HCT116 (cell line): ENCODE results near the gene KRTAP10-1. TPM values are rescaled to one million over a fixed set of nuclear protein-coding genes. Genes with fewer than 3 reads are reported as not detected.

Experiments
- ATAC-seq: fragments of 200-7000 bp; cut with Tn5 transposase; 2 replicates; pipeline ENCODE4 v1.9.1; 2020; ENCODE audit warnings: mild to moderate bottlenecking, moderate library complexity
- BruUV-seq: library from RNA; stranded (reverse); fragments of 400-500 nt; replicated peaks from 2 replicates; lab custom pipeline; 2021; lab: Mats Ljungman, UMichigan
- CTCF ChIA-PET: fragments of 300-600 bp; sonication (Branson Sonifier 250); formaldehyde crosslinking; loops from one replicate; lab custom pipeline; 2021; ENCODE audit warnings: antibody characterized with exemption; lab: Charles Lee
- POLR2A ChIA-PET: fragments of 300-600, 350-600 bp; sonication (Branson Sonifier 250); formaldehyde crosslinking; loops from one replicate; lab custom pipeline; 2021; ENCODE audit warnings: antibody characterized with exemption; lab: Charles Lee
- RAD21 ChIA-PET, 2 experiments: fragments of 300-600 bp; sonication (Branson Sonifier 250); formaldehyde crosslinking; loops; one replicate each; lab custom pipeline; 2023; ENCODE audit warnings: low total read pairs in 2 of 2; ENCODE audit not compliant: uncharacterized antibody in 2 of 2, unreplicated experiment in 2 of 2, low non-redundant PET in 1 of 2; lab: Charles Lee
- DNase-seq: peaks from one replicate; pipeline ENCODE4 v3.0.0-alpha.2; 2010; ENCODE audit warnings: low read depth, low spot score
- H2AFZ ChIP-seq: fragments of 200-600 bp; shearing (Covaris generic), sonication (generic); 2 replicates; pipeline ENCODE4 v1.6.1; 2017; ENCODE audit warnings: low read depth, mixed run types, mixed read lengths, antibody characterized with exemption, low read length; ENCODE audit not compliant: poor library complexity, severe bottlenecking
- H3K27ac ChIP-seq: 2 replicates; pipeline ENCODE4 v1.5.1; 2012; ENCODE audit warnings: low read depth, low read length
- H3K27me3 ChIP-seq: fragments of 200-600 bp; sonication (generic); 2 replicates; pipeline ENCODE4 v1.6.1; 2016; ENCODE audit warnings: mixed run types, low read length, mixed read lengths; ENCODE audit not compliant: insufficient read depth
- H3K36me3 ChIP-seq, 2 experiments: fragments of 200-500 bp in 1 of 2; fragments of 200-600 bp in 1 of 2; sonication (Bioruptor generic) in 1 of 2; sonication (generic) in 1 of 2; 2 replicates each; pipeline versions ENCODE4 v1.5.1 to v1.6.1; 2014 to 2016; ENCODE audit warnings: low read length in 2 of 2, inconsistent platforms in 1 of 2, mixed read lengths in 1 of 2, mixed run types in 1 of 2; ENCODE audit not compliant: insufficient read depth in 2 of 2, control insufficient read depth in 1 of 2
- H3K4me1 ChIP-seq, 2 experiments: fragments of 200-600 bp in 1 of 2; sonication (generic) in 1 of 2; 2 replicates each; pipeline versions ENCODE4 v1.5.1 to v1.6.1; 2012 to 2017; ENCODE audit warnings: low read length in 2 of 2, inconsistent platforms in 1 of 2, mild to moderate bottlenecking in 1 of 2, mixed read lengths in 1 of 2, mixed run types in 1 of 2, moderate library complexity in 1 of 2; ENCODE audit not compliant: insufficient read depth in 2 of 2, control insufficient read depth in 1 of 2
- H3K4me2 ChIP-seq: fragments of 200-600 bp; sonication (generic); 2 replicates; pipeline ENCODE4 v1.6.1; 2017; ENCODE audit warnings: mixed run types, low read length, mixed read lengths
- H3K4me3 ChIP-seq, 2 experiments: fragments of 200-600 bp in 1 of 2; sonication (generic) in 1 of 2; replicated peaks in 1 of 2; 2 replicates each; pipeline ENCODE4 v1.5.1; 2011 to 2016; ENCODE audit warnings: low read length in 2 of 2, control low read depth in 1 of 2, low read depth in 1 of 2, mild to moderate bottlenecking in 1 of 2, mixed read lengths in 1 of 2, mixed run types in 1 of 2
- H3K79me2 ChIP-seq: fragments of 200-600 bp; sonication (generic); 2 replicates; pipeline ENCODE4 v1.6.1; 2017; ENCODE audit warnings: mild to moderate bottlenecking, mixed run types, low read length, moderate library complexity, mixed read lengths; ENCODE audit not compliant: insufficient read depth
- H3K9ac ChIP-seq: fragments of 200-600 bp; sonication (generic); 2 replicates; pipeline ENCODE4 v1.6.1; 2016; ENCODE audit warnings: low read length, mixed read lengths
- H3K9me2 ChIP-seq: fragments of 200-600 bp; sonication (generic), shearing (Covaris generic); 2 replicates; pipeline ENCODE4 v1.6.1; 2017; ENCODE audit warnings: mixed run types, mild to moderate bottlenecking, moderate library complexity; ENCODE audit not compliant: insufficient read depth
- H3K9me3 ChIP-seq, 2 experiments: fragments of 200-500 bp in 1 of 2; fragments of 200-600 bp in 1 of 2; sonication (Bioruptor generic) in 1 of 2; sonication (generic) in 1 of 2; 2 replicates each; pipeline ENCODE4 v1.6.1; 2014 to 2017; ENCODE audit warnings: low read length in 2 of 2, mixed read lengths in 2 of 2, inconsistent platforms in 1 of 2, low read depth in 1 of 2, mild to moderate bottlenecking in 1 of 2, mixed run types in 1 of 2, moderate library complexity in 1 of 2; ENCODE audit not compliant: control insufficient read depth in 1 of 2, insufficient read depth in 1 of 2
- H4K20me1 ChIP-seq: fragments of 200-600 bp; sonication (generic), shearing (Covaris generic); 2 replicates; pipeline ENCODE4 v1.6.1; 2017; ENCODE audit warnings: mixed run types, mild to moderate bottlenecking, moderate library complexity; ENCODE audit not compliant: insufficient read depth
- CBX3 ChIP-seq: IDR thresholded peaks from 2 replicates; pipeline ENCODE4 v1.6.1; 2012; ENCODE audit warnings: low read depth
- CEBPB ChIP-seq: IDR thresholded peaks from 2 replicates; pipeline ENCODE4 v1.6.1; 2012; ENCODE audit warnings: low read depth
- ELF1 ChIP-seq: IDR thresholded peaks from 2 replicates; pipeline ENCODE4 v1.6.1; 2012; ENCODE audit warnings: low read depth, borderline replicate concordance
- EZH2 ChIP-seq: fragments of 200-600 bp; sonication (generic); IDR thresholded peaks from 2 replicates; pipeline ENCODE4 v1.6.1; 2017; ENCODE audit warnings: antibody characterized with exemption, mixed run types
- EZH2phosphoT487 ChIP-seq: fragments of 200-600 bp; IDR thresholded peaks from 2 replicates; pipeline ENCODE4 v1.6.1; 2018; ENCODE audit warnings: antibody characterized with exemption, borderline replicate concordance
- FOSL1 ChIP-seq: IDR thresholded peaks from 2 replicates; pipeline ENCODE4 v1.6.1; 2012; ENCODE audit warnings: low read depth
- POLR2A ChIP-seq: IDR thresholded peaks from 2 replicates; pipeline ENCODE4 v1.7.0; 2011; ENCODE audit warnings: borderline replicate concordance; ENCODE audit not compliant: insufficient read depth, insufficient read length; ENCODE audit errors: extremely low read depth
- RAD21 ChIP-seq: IDR thresholded peaks from 2 replicates; pipeline ENCODE4 v1.6.1; 2012; ENCODE audit warnings: low read depth, mild to moderate bottlenecking
- SP1 ChIP-seq: IDR thresholded peaks from 2 replicates; pipeline ENCODE4 v1.6.1; 2012; ENCODE audit warnings: low read depth
- SRF ChIP-seq: IDR thresholded peaks from 2 replicates; pipeline ENCODE4 v1.6.1; 2012; ENCODE audit warnings: low read depth
- intact Hi-C: fragments of 100-400 bp; cut with micrococcal nuclease; formaldehyde crosslinking; loops from 2 replicates; pipeline ENCODE4 v1.10.0; 2022
- total RNA-seq: library from RNA; stranded (reverse); gene quantifications from one replicate; pipeline ENCODE4 v1.2.1, GENCODE V29; 2021; ENCODE audit not compliant: unreplicated experiment
- TF ChIP-seq, protein P1 (sequence below): IDR thresholded peaks from 2 replicates; pipeline ENCODE4 v1.6.1; 2012
- TF ChIP-seq, protein P2 (sequence below): IDR thresholded peaks from 2 replicates; pipeline ENCODE4 v1.6.1; 2011; ENCODE audit warnings: mild to moderate bottlenecking, low read length, moderate library complexity; ENCODE audit not compliant: insufficient replicate concordance; ENCODE audit errors: extremely low read depth
- TF ChIP-seq, protein P3 (sequence below), 3 experiments: fragments of 200-600 bp in 1 of 3; sonication (generic) in 1 of 3; IDR thresholded peaks in 2 of 3; conservative IDR thresholded peaks in 1 of 3; 2 replicates each; pipeline ENCODE4 v1.5.1; 2012 to 2017; ENCODE audit warnings: low read depth in 2 of 3, low read length in 2 of 3, antibody characterized with exemption in 1 of 3, borderline replicate concordance in 1 of 3, control low read depth in 1 of 3, mild to moderate bottlenecking in 1 of 3, mixed read lengths in 1 of 3, mixed run types in 1 of 3, moderate library complexity in 1 of 3; ENCODE audit not compliant: insufficient read depth in 1 of 3
- TF ChIP-seq, protein P4 (sequence below): IDR thresholded peaks from 2 replicates; pipeline ENCODE4 v1.6.1; 2012

Gene KRTAP10-1
- total RNA-seq, 1 experiment from 2014 or later = not detected

DNA sequence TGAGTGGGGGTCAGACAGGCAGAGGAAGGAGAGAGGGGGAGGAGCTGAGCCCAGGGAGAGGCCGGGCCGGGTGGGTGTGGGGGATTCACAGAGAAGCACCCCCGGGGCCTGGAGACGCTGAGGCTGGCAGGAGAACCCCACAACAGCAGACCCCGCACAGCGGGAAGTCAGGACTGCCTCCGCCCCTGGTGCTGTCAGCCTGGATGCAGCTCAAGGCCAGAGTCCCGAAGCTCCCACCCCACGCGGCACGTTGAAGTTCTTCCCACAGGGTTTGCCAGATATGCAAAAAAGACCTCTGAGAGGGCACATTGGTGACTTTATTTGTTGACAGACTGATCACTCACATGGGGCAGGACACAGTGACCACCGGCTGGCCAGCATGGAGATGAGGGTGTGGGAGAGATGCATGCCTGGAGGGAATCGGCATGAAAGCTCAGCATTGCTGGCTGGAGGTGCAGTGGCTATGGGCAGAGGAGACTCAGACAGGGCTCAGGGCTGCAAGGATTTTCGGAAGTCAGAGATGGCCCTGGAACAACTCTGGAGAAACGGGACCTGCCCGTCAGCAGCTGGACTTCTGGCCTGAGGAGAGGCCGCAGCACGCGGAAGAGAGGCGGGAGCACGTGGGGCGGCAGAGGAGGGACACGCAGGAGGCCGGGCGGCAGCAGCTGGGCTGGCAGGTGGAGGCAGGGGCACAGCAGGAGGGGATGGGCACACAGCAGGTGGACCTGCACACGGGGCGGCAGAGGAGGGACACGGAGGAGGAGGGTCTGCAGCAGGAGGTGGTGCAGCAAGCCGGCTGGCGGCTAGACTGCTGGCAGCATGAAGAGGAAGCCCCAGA, 17.7 kb upstream of the KRTAP10-1 start:
- Histone ChIP-seq H3K4me2 (no peak overlapping the region), H3K9me2 (no peaks in the 10 kb centered on the region), H3K4me1 (no peaks in the 10 kb centered on the region), H4K20me1 (no peaks in the 10 kb centered on the region), H3K79me2 (no peaks in the 10 kb centered on the region), H3K9me3 (no peaks in the 10 kb centered on the region), H2AFZ (no peak overlapping the region), H3K36me3 (no peaks in the 10 kb centered on the region), H3K27me3 (no peaks in the 10 kb centered on the region; the same call in 1 of the 2 replicates), H3K9ac (no peak overlapping the region), H3K4me3 (no peak overlapping the region), H3K27ac (no peak overlapping the region)
- DNase-seq = no peak
- intact Hi-C loops = no loop called here
- ATAC-seq = no peak
- RAD21 ChIA-PET = no interaction called here
- CTCF ChIA-PET = no interaction called here
- no TSS peak for BruUV-seq
- TF ChIP-seq SP1 = no peak
- TF ChIP-seq EZH2 = no peak
- TF ChIP-seq, protein P1, sequence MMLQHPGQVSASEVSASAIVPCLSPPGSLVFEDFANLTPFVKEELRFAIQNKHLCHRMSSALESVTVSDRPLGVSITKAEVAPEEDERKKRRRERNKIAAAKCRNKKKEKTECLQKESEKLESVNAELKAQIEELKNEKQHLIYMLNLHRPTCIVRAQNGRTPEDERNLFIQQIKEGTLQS = no peak
- TF ChIP-seq, protein P2, sequence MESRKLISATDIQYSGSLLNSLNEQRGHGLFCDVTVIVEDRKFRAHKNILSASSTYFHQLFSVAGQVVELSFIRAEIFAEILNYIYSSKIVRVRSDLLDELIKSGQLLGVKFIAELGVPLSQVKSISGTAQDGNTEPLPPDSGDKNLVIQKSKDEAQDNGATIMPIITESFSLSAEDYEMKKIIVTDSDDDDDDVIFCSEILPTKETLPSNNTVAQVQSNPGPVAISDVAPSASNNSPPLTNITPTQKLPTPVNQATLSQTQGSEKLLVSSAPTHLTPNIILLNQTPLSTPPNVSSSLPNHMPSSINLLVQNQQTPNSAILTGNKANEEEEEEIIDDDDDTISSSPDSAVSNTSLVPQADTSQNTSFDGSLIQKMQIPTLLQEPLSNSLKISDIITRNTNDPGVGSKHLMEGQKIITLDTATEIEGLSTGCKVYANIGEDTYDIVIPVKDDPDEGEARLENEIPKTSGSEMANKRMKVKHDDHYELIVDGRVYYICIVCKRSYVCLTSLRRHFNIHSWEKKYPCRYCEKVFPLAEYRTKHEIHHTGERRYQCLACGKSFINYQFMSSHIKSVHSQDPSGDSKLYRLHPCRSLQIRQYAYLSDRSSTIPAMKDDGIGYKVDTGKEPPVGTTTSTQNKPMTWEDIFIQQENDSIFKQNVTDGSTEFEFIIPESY = no peak
- no peak for TF ChIP-seq CEBPB
- POLR2A ChIA-PET = no interaction called here

DNA sequence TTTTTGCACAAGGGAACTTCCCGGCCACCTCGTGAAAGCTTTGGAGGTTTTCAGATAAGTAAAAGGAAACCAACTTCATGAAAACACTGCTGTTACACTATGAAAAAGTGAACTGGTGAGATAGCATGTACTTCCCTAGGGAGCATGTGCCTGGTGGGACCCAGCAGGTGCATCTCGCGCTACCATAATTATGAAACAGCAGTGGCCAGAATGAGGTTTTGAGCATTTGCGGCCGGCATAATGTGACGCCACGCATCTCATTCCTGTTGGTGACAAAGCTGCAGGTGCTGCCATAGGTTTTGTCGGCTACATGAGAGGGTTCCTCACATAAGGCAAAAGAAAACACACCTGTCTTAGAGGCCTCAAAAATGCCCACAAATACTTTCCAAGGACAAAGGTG, 16.9 kb upstream of the KRTAP10-1 start:
- ChIA-PET RAD21 (no interaction called here), CTCF (no interaction called here), POLR2A (no interaction called here)
- H3K36me3 ChIP-seq = no peaks in the 10 kb centered on the region
- ATAC-seq = no peak
- H3K9me3 ChIP-seq = no peaks in the 10 kb centered on the region
- H3K4me3 ChIP-seq = no peak overlapping the region
- intact Hi-C loops = no loop called here
- H4K20me1 ChIP-seq = no peaks in the 10 kb centered on the region
- no peaks in the 10 kb centered on the region for H3K9me2 ChIP-seq
- DNase-seq = no peak
- no peak overlapping the region for H3K9ac ChIP-seq
- no peak overlapping the region for H3K27ac ChIP-seq
- no peaks in the 10 kb centered on the region for H3K79me2 ChIP-seq
- H2AFZ ChIP-seq = no peak overlapping the region
- no peaks in the 10 kb centered on the region for H3K4me1 ChIP-seq
- no TSS peak for BruUV-seq
- no peak overlapping the region for H3K4me2 ChIP-seq
- H3K27me3 ChIP-seq = no peaks in the 10 kb centered on the region; the same call in 1 of the 2 replicates
- TF ChIP-seq FOSL1 (no peak), EZH2phosphoT487 (no peak), ELF1 (no peak), RAD21 (no peak), SRF (no peak), CBX3 (no peak), POLR2A (no peak)
- TF ChIP-seq, protein P3, sequence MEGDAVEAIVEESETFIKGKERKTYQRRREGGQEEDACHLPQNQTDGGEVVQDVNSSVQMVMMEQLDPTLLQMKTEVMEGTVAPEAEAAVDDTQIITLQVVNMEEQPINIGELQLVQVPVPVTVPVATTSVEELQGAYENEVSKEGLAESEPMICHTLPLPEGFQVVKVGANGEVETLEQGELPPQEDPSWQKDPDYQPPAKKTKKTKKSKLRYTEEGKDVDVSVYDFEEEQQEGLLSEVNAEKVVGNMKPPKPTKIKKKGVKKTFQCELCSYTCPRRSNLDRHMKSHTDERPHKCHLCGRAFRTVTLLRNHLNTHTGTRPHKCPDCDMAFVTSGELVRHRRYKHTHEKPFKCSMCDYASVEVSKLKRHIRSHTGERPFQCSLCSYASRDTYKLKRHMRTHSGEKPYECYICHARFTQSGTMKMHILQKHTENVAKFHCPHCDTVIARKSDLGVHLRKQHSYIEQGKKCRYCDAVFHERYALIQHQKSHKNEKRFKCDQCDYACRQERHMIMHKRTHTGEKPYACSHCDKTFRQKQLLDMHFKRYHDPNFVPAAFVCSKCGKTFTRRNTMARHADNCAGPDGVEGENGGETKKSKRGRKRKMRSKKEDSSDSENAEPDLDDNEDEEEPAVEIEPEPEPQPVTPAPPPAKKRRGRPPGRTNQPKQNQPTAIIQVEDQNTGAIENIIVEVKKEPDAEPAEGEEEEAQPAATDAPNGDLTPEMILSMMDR (IDR thresholded peaks at IDR 0.05 in 2 of 3, conservative IDR thresholded peaks at IDR 0.05 in 1 of 3; ENCODE audit: borderline replicate concordance in 1 of 3, insufficient read depth in 1 of 3, low read depth in 2 of 3, low read length in 2 of 3) = no peak
- TF ChIP-seq, protein P2 = no peak
- TF ChIP-seq, protein P4, sequence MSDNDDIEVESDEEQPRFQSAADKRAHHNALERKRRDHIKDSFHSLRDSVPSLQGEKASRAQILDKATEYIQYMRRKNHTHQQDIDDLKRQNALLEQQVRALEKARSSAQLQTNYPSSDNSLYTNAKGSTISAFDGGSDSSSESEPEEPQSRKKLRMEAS = no peak
